Fibroblast of the aortic adventitia (primary cell): ENCODE data around the gene ACTR1B. TPM values are rescaled to one million over a fixed set of nuclear protein-coding genes. Genes with fewer than 3 reads are reported as not detected.

Experiments used
- DNase-seq: peaks from one replicate; pipeline ENCODE4 v3.0.0-alpha.2; 2010; ENCODE audit warnings: low read depth
- H3K4me3 ChIP-seq: 2 replicates; pipeline ENCODE4 v1.5.1; 2011; ENCODE audit warnings: low read depth, mild to moderate bottlenecking, control low read depth, low read length, moderate library complexity
- CTCF ChIP-seq: IDR thresholded peaks from 2 replicates; pipeline ENCODE4 v1.5.1; 2011; ENCODE audit warnings: mild to moderate bottlenecking, low read length, control low read depth, inconsistent platforms; ENCODE audit not compliant: insufficient read depth
- total RNA-seq: library from RNA; depleted of rRNA; stranded (reverse); fragments of >200 nt; gene quantifications from 2 replicates; pipeline ENCODE4 v1.2.3, GENCODE V29; 2012; ENCODE audit warnings: low replicate concordance

The ACTR1B gene
- total RNA-seq, 1 donor = 44.6 TPM

DNA sequence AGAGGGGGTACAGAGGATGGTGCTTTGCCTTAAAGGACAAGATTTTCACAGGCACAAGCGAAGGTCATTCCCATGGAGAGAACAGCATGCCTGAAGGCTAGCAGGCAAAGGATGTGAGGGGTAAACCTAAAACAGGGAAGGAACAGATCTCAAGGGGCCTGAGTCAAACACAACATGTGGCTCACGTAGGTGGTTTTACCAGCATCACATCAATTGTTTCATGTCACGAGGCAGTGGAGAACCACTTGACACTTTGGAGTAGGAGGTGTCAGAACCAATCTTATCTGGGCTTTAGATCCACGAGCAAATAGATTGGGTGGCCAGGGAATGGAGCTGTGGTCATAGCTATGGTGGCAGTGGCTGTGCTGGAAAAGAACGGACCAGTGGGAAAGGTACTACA is 9.5 kb downstream of the ACTR1B start:
- no peak for DNase-seq
- H3K4me3 ChIP-seq = no peak overlapping the region
- no peak for TF ChIP-seq CTCF

DNA sequence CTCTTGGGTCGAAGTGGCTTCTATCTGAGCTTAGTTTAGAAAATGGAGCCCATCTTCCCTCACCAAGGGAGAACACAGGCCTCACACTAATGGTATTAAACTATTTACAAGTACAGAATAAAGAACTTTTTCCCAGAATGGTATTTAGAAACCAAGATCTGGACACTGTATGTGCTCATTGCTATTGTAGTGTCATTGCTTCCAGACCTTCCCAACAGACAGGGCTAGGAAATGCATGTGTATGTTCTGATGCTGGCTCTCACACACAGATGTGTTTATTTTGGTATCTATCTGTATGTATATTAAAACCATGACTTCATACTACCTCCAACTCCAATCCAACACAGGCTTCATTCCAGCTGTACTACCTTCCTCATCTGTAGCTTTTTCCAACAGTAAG is 10.0 kb downstream of the ACTR1B start:
- no peak overlapping the region for H3K4me3 ChIP-seq
- TF ChIP-seq CTCF = no peak
- DNase-seq = no peak

- no peak for DNase-seq
- no peak for TF ChIP-seq CTCF
- H3K4me3 ChIP-seq = no peak overlapping the region
Observed at GRCh38 chr2:97653473-97653872, 10.4 kb downstream of the ACTR1B start.

DNA sequence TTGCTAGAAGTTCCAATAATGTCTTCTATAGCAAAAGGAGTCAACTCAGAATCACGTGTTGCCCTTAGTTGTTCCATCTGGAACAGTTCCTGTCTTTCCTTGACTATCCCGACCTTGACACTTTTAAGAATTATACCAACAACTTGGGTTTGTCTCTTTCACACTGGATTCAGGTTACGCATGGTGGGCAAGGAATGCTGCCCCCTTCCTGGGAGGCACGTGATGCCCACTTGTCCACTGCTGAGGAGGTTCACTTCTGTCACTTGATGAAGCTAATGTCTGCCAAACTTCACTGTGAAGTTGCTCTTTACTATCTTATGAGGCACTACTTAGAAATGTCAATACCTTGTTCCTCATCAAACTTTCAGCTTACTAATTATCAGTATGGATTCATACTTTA is 12.7 kb downstream of the ACTR1B start:
- no peak for DNase-seq

DNA sequence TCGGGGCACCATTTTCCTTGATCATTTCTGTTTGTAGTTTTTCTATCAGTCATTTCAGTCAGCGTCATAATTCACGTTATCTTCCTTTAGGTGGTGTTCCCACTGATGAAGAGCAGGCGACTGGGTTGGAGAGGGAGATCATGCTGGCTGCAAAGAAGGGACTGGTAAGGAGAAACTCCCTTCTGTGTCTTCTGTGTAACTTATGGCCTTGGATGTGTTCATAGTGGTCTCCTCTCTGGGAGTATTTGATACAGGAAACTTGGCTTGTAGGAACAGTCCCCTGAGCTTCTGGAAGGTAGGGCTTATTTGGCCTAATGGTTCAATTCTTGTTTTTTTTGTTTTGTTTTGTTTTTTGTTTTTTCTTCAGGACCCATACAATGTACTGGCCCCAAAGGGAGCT is 16.9 kb downstream of the ACTR1B start:
- H3K4me3 ChIP-seq = peak overlapping the region; percentile 96
- TF ChIP-seq CTCF = no peak
- no peak for DNase-seq

More for the DNA sequence above, 12.7 kb downstream of the ACTR1B start:
- TF ChIP-seq CTCF = no peak
- H3K4me3 ChIP-seq = no peak overlapping the region

GRCh38 chr2:97645695-97646629 is 17.9 kb downstream of the ACTR1B start, which contains the start of gene COX5B:
COX5B (plus strand) TSS chr2:97646062; CDS start chr2:97646087, 25 bp downstream.
- peak within 1 kb of the TSS; percentile 96 for H3K4me3 ChIP-seq
- no peak for TF ChIP-seq CTCF
- DNase-seq = peak; percentile 94
